Astrocyte of the spinal cord (primary cell): Measurements from ENCODE around the gene CPEB3.

Source experiments
- DNase-seq: peaks from one replicate; pipeline ENCODE4 v3.0.0; 2011; ENCODE audit warnings: low read depth, low spot score
- H3K4me3 ChIP-seq: 2 replicates; pipeline ENCODE4 v1.5.1; 2011; ENCODE audit warnings: low read depth, mild to moderate bottlenecking, low read length, moderate library complexity
- CTCF ChIP-seq: IDR thresholded peaks from 2 replicates; pipeline ENCODE4 v1.5.1; 2012; ENCODE audit warnings: low read depth, mild to moderate bottlenecking, low read length, inconsistent platforms
- in situ Hi-C: cut with HindIII; loops from 2 replicates; pipeline ENCODE4 v1.10.0; 2017; ENCODE audit warnings: low sequenced_read_pairs

The CPEB3 gene

GRCh38 chr10:92068900-92069299 lies 222.0 kb downstream of the CPEB3 start:
- TF ChIP-seq CTCF: no peak
- in situ Hi-C loops: no loop called here
- no peak overlapping the region for H3K4me3 ChIP-seq
- DNase-seq: peak; percentile 37

GRCh38 chr10:92066386-92066785 lies 224.5 kb downstream of the CPEB3 start:
- no peak for DNase-seq
- in situ Hi-C loops: no loop called here
- TF ChIP-seq CTCF: no peak
- H3K4me3 ChIP-seq: no peak overlapping the region

GRCh38 chr10:92064506-92064905 lies 226.4 kb downstream of the CPEB3 start:
- no peak for TF ChIP-seq CTCF
- H3K4me3 ChIP-seq: no peak overlapping the region
- in situ Hi-C loops: no loop called here
- no peak for DNase-seq

GRCh38 chr10:92062273-92062672 lies 228.6 kb downstream of the CPEB3 start:
- no peak overlapping the region for H3K4me3 ChIP-seq
- no peak for TF ChIP-seq CTCF
- in situ Hi-C loops: no loop called here
- no peak for DNase-seq

GRCh38 chr10:92054807-92055206 lies 236.1 kb downstream of the CPEB3 start:
- no peak for TF ChIP-seq CTCF
- in situ Hi-C loops: no loop called here
- H3K4me3 ChIP-seq: no peak overlapping the region
- no peak for DNase-seq

- in situ Hi-C loops: no loop called here
- no peak for DNase-seq
- no peak overlapping the region for H3K4me3 ChIP-seq
- no peak for TF ChIP-seq CTCF
Measured at GRCh38 chr10:92052741-92053140, 238.1 kb downstream of the CPEB3 start.

GRCh38 chr10:92052088-92052487 lies 238.8 kb downstream of the CPEB3 start:
- H3K4me3 ChIP-seq: no peak overlapping the region
- no peak for TF ChIP-seq CTCF
- in situ Hi-C loops: no loop called here
- no peak for DNase-seq
